ENCODE data around the gene CLDN16.

DNA sequence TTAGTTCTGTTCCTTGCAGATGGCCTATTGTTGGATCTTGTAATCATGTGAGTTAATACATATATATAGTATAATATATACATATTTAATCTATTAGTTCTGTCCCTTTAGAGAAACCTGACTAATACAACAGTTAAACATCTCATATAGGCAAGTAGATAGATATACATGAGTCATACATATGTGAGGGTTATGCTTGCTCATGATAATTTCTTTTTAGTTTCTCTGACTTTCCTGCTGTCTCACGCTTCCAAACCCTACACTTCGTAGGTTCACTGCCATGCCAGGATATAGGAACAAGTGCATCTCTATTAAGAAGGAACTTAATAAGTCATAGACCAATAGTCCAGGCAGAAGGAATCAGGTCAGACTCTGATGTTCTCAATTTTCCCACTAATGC lies 16.8 kb upstream of the CLDN16 start:
- TF ChIP-seq ZNF219 (CRISPR knock-in tag; IDR thresholded peaks at IDR 0.05; ENCODE audit: borderline replicate concordance): no peak
- no peak for TF ChIP-seq CTCF (IDR thresholded peaks at IDR 0.05)
- TF ChIP-seq, protein P1, sequence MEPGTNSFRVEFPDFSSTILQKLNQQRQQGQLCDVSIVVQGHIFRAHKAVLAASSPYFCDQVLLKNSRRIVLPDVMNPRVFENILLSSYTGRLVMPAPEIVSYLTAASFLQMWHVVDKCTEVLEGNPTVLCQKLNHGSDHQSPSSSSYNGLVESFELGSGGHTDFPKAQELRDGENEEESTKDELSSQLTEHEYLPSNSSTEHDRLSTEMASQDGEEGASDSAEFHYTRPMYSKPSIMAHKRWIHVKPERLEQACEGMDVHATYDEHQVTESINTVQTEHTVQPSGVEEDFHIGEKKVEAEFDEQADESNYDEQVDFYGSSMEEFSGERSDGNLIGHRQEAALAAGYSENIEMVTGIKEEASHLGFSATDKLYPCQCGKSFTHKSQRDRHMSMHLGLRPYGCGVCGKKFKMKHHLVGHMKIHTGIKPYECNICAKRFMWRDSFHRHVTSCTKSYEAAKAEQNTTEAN (CRISPR knock-in tag; IDR thresholded peaks at IDR 0.05): no peak

Measured in WTC11 (cell line).